ENCODE results near the gene ASB5. TPM values are rescaled to one million over a fixed set of nuclear protein-coding genes. Genes with fewer than 3 reads are reported as not detected.

The ASB5 gene
- total RNA-seq, 1 experiment from 2014 or later = not detected

- no peak overlapping the region for H3K4me3 Mint-ChIP-seq (ENCODE audit: unreplicated experiment)
- no TSS peak for BruUV-seq (replicated peaks)
- POLR2A ChIA-PET = interaction anchor here (0.6 to 1.2 kb wide), 2 partner anchors 24 to 44 kb away, joined by 3 to 5 read pairs; no protein-coding TSS in a partner anchor
- no peak for TF ChIP-seq CTCF (IDR thresholded peaks at IDR 0.05; ENCODE audit: unreplicated experiment)
- intact Hi-C loops (cut with micrococcal nuclease) = no loop called here
- H3K27me3 Mint-ChIP-seq (ENCODE audit: insufficient read depth, unreplicated experiment) = no peaks in the 10 kb centered on the region
- no peaks in the 10 kb centered on the region for H3K4me1 Mint-ChIP-seq (ENCODE audit: insufficient read depth, unreplicated experiment)
- no peak for DNase-seq (ENCODE audit: unreplicated experiment)
- H3K36me3 Mint-ChIP-seq (ENCODE audit: insufficient read depth, unreplicated experiment) = no peaks in the 10 kb centered on the region
- H3K27ac Mint-ChIP-seq (ENCODE audit: low read depth, unreplicated experiment) = no peak overlapping the region
- CTCF ChIA-PET = interaction anchor here (0.7 kb wide), 1 partner anchor 13 kb away, joined by 3 read pairs; no protein-coding TSS in a partner anchor
- H3K9me3 Mint-ChIP-seq (ENCODE audit: unreplicated experiment) = peaks cover 9% of the 10 kb centered on the region
Observed at GRCh38 chr4:176209535-176209934, 59.5 kb downstream of the ASB5 start.

- no TSS peak for BruUV-seq (replicated peaks)
- Mint-ChIP-seq H3K4me1 (ENCODE audit: insufficient read depth, unreplicated experiment) (no peaks in the 10 kb centered on the region), H3K9me3 (ENCODE audit: unreplicated experiment) (peaks cover 8% of the 10 kb centered on the region), H3K36me3 (ENCODE audit: insufficient read depth, unreplicated experiment) (no peaks in the 10 kb centered on the region), H3K27me3 (ENCODE audit: insufficient read depth, unreplicated experiment) (no peaks in the 10 kb centered on the region), H3K4me3 (ENCODE audit: unreplicated experiment) (no peak overlapping the region), H3K27ac (ENCODE audit: low read depth, unreplicated experiment) (no peak overlapping the region)
- CTCF ChIA-PET = interaction anchor here (1.2 kb wide), 1 partner anchor 11 kb away, joined by 3 read pairs; no protein-coding TSS in a partner anchor
- POLR2A ChIA-PET = no interaction called here
- no peak for DNase-seq (ENCODE audit: unreplicated experiment)
- intact Hi-C loops (cut with micrococcal nuclease) = no loop called here
- TF ChIP-seq CTCF (IDR thresholded peaks at IDR 0.05; ENCODE audit: unreplicated experiment) = no peak
Observed at GRCh38 chr4:176207839-176208238, 61.2 kb downstream of the ASB5 start.

- H3K36me3 Mint-ChIP-seq (ENCODE audit: insufficient read depth, unreplicated experiment) = no peaks in the 10 kb centered on the region
- ChIA-PET CTCF (no interaction called here), POLR2A (interaction anchor here (0.7 kb wide), 1 partner anchor 12 kb away, joined by 3 read pairs; no protein-coding TSS in a partner anchor)
- no peak for TF ChIP-seq CTCF (IDR thresholded peaks at IDR 0.05; ENCODE audit: unreplicated experiment)
- DNase-seq (ENCODE audit: unreplicated experiment) = no peak
- intact Hi-C loops (cut with micrococcal nuclease) = no loop called here
- no peaks in the 10 kb centered on the region for H3K9me3 Mint-ChIP-seq (ENCODE audit: unreplicated experiment)
- no peaks in the 10 kb centered on the region for H3K27me3 Mint-ChIP-seq (ENCODE audit: insufficient read depth, unreplicated experiment)
- H3K4me3 Mint-ChIP-seq (ENCODE audit: unreplicated experiment) = no peak overlapping the region
- no peak overlapping the region for H3K27ac Mint-ChIP-seq (ENCODE audit: low read depth, unreplicated experiment)
- no TSS peak for BruUV-seq (replicated peaks)
- no peaks in the 10 kb centered on the region for H3K4me1 Mint-ChIP-seq (ENCODE audit: insufficient read depth, unreplicated experiment)
Observed at GRCh38 chr4:176205299-176205698, 63.7 kb downstream of the ASB5 start.

GRCh38 chr4:176198316-176198903, 70.6 kb downstream of the ASB5 start:
- Mint-ChIP-seq H3K4me3 (ENCODE audit: unreplicated experiment) (no peak overlapping the region), H3K36me3 (ENCODE audit: insufficient read depth, unreplicated experiment) (peaks cover 6% of the 10 kb centered on the region), H3K27ac (ENCODE audit: low read depth, unreplicated experiment) (no peak overlapping the region), H3K27me3 (ENCODE audit: insufficient read depth, unreplicated experiment) (no peaks in the 10 kb centered on the region), H3K4me1 (ENCODE audit: insufficient read depth, unreplicated experiment) (peaks cover 7% of the 10 kb centered on the region), H3K9me3 (ENCODE audit: unreplicated experiment) (no peaks in the 10 kb centered on the region)
- BruUV-seq (replicated peaks) = no TSS peak
- POLR2A ChIA-PET = no interaction called here
- intact Hi-C loops (cut with micrococcal nuclease) = no loop called here
- no peak for DNase-seq (ENCODE audit: unreplicated experiment)
- no peak for TF ChIP-seq CTCF (IDR thresholded peaks at IDR 0.05; ENCODE audit: unreplicated experiment)
- CTCF ChIA-PET = interaction anchor here (1.0 kb wide), 1 partner anchor 26 kb away, joined by 3 read pairs; no protein-coding TSS in a partner anchor
